A549 (cell line): ENCODE data around the gene LCN12.

Source experiments
- EP300 ChIP-seq, 2 experiments: fragments of >200 bp; sonication (Bioruptor Twin); formaldehyde crosslinking; IDR thresholded peaks; 2 replicates in 1 of 2; 3 replicates in 1 of 2; pipeline ENCODE4 v1.6.1; 2016 to 2017
- KDM5A ChIP-seq: fragments of 200-600 bp; sonication (generic); IDR thresholded peaks from 2 replicates; pipeline ENCODE4 v1.6.1; 2016; ENCODE audit warnings: antibody characterized with exemption, mild to moderate bottlenecking
- RFX5 ChIP-seq: fragments of 450-650 bp; IDR thresholded peaks from 2 replicates; pipeline ENCODE4 v1.7.1; 2014; ENCODE audit warnings: antibody characterized with exemption, mild to moderate bottlenecking, moderate library complexity
- TF ChIP-seq, protein P1 (sequence below): fragments of >200 bp; sonication (Bioruptor Twin); formaldehyde crosslinking; IDR thresholded peaks from 3 replicates; pipeline ENCODE4 v1.5.1; 2016
- TF ChIP-seq, protein P2 (sequence below): fragments of >200 bp; sonication (Bioruptor Twin); formaldehyde crosslinking; IDR thresholded peaks from 3 replicates; pipeline ENCODE4 v1.6.1; 2016

DNA sequence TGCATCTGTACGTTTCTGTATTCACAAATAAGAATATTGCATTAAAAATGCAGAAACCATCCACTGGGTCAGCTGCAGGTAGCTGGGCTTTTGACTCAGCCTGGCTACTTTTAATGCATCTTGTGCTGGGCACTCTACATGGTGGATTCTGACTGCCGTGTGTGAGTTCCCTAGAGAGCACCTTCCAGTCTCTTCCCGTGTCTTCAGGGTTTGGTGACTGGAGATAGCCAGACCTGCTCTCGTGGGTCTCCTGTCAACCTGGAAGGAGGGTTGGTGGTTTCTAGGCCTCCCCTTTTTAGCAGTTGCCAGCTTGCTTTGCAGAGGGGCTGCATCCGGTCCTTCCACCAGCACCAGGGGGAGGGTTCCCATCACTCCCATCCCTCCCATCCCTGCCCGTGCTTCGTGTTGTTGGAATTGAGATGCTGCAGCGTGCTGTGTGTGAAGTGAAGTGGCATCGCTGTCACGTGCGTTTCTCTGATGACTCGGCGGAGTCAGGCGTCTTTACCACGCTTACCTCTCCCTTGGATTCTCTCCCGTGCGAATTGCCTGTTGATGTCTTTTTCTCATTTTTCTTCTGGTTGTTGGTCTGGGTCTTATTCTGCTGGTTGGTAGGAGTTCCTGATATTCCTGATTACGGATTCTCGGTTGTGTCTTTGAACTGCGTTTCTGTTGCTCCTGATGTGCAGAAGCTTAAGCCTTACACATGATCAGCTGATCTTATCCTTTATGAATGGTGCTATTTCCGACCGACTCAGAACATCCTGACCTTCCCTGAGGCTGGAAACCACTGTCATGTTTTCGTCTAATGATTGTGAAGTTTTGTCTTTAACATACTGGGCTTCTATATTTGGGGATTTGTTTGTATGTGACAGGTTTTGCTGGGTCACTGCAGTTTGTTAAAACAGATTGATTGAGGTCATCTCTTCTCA is 24.5 kb upstream of the LCN12 start:
- TF ChIP-seq RFX5, result no peak
- no peak for TF ChIP-seq KDM5A
- TF ChIP-seq, protein P1, sequence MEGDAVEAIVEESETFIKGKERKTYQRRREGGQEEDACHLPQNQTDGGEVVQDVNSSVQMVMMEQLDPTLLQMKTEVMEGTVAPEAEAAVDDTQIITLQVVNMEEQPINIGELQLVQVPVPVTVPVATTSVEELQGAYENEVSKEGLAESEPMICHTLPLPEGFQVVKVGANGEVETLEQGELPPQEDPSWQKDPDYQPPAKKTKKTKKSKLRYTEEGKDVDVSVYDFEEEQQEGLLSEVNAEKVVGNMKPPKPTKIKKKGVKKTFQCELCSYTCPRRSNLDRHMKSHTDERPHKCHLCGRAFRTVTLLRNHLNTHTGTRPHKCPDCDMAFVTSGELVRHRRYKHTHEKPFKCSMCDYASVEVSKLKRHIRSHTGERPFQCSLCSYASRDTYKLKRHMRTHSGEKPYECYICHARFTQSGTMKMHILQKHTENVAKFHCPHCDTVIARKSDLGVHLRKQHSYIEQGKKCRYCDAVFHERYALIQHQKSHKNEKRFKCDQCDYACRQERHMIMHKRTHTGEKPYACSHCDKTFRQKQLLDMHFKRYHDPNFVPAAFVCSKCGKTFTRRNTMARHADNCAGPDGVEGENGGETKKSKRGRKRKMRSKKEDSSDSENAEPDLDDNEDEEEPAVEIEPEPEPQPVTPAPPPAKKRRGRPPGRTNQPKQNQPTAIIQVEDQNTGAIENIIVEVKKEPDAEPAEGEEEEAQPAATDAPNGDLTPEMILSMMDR, result no peak
- no peak for TF ChIP-seq EP300 (IDR thresholded peaks at IDR 0.05)
- TF ChIP-seq, protein P2, sequence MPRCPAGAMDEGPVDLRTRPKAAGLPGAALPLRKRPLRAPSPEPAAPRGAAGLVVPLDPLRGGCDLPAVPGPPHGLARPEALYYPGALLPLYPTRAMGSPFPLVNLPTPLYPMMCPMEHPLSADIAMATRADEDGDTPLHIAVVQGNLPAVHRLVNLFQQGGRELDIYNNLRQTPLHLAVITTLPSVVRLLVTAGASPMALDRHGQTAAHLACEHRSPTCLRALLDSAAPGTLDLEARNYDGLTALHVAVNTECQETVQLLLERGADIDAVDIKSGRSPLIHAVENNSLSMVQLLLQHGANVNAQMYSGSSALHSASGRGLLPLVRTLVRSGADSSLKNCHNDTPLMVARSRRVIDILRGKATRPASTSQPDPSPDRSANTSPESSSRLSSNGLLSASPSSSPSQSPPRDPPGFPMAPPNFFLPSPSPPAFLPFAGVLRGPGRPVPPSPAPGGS, result no peak
